Ectodermal cell (in vitro differentiated cells): ENCODE results near the gene CMTM7. TPM values are rescaled to one million over a fixed set of nuclear protein-coding genes. Genes with fewer than 3 reads are reported as not detected.
A peak's percentile ranks its signal among the peaks of the same experiment; 100 is the strongest.

Experiments used
- H3K27ac ChIP-seq: 2 replicates; pipeline ENCODE4 v1.7.0; 2013; ENCODE audit warnings: mild to moderate bottlenecking, low read depth, low read length; ENCODE audit not compliant: insufficient read depth, poor library complexity, severe bottlenecking
- H3K27me3 ChIP-seq: 2 replicates; pipeline ENCODE4 v1.7.0; 2013; ENCODE audit warnings: mild to moderate bottlenecking, low read length; ENCODE audit not compliant: insufficient read depth, control insufficient read depth, poor library complexity, severe bottlenecking
- H3K36me3 ChIP-seq: one replicate; pipeline ENCODE4 v1.7.0; 2013; ENCODE audit warnings: low read length; ENCODE audit not compliant: control insufficient read depth, insufficient read depth
- H3K4me1 ChIP-seq: one replicate; pipeline ENCODE4 v1.7.0; 2013; ENCODE audit warnings: low read length; ENCODE audit not compliant: control insufficient read depth, insufficient read depth
- H3K4me3 ChIP-seq: 2 replicates; pipeline ENCODE4 v1.7.0; 2013; ENCODE audit warnings: low read depth, low read length, control low read depth; ENCODE audit not compliant: insufficient read depth
- H3K9me3 ChIP-seq: 2 replicates; pipeline ENCODE4 v1.7.0; 2013; ENCODE audit warnings: mild to moderate bottlenecking, low read length, moderate library complexity; ENCODE audit not compliant: control insufficient read depth
- WGBS, 2 experiments: methylation state at CpG; one replicate each; pipeline ENCODE4 v1.1.7; 2013; ENCODE audit warnings: missing lambda C conversion rate in 2 of 2; 5-methylcytosine and 5-hydroxymethylcytosine counted together
- polyA plus RNA-seq, 4 experiments: library from polyadenylated mRNA; stranded (reverse); fragments of 50-300 nt; gene quantifications; one replicate each; pipeline ENCODE4 v1.2.3, GENCODE V29; 2013

Gene CMTM7, protein sequence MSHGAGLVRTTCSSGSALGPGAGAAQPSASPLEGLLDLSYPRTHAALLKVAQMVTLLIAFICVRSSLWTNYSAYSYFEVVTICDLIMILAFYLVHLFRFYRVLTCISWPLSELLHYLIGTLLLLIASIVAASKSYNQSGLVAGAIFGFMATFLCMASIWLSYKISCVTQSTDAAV
- polyA plus RNA-seq (2013, experiment 1 of 4): 22.4 TPM
- polyA plus RNA-seq (2013, experiment 2 of 4): 23.4 TPM
- polyA plus RNA-seq (2013, experiment 3 of 4): 25.2 TPM
- 28.2 TPM for polyA plus RNA-seq (2013, experiment 4 of 4)

GRCh38 chr3:32391643-32392535 is at the start of gene CMTM7:
Gene CMTM7 (plus strand): TSS chr3:32391853. CDS start chr3:32391907, 54 bp downstream.
- H3K4me1 ChIP-seq: no peaks in the 10 kb centered on the region
- peak within 1 kb of the TSS; percentile 58 for H3K4me3 ChIP-seq
- no peaks in the 10 kb centered on the region for H3K36me3 ChIP-seq
- no peaks in the 10 kb centered on the region for H3K9me3 ChIP-seq
- no peak within 1 kb of the TSS for H3K27ac ChIP-seq
- 0 to 1% methylated on average over 107 of the region's 107 CpGs for WGBS, 2 experiments
- H3K27me3 ChIP-seq: peaks cover 25% of the 10 kb centered on the region

- Histone ChIP-seq H3K4me3 (no peak overlapping the region), H3K4me1 (peaks cover 4% of the 10 kb centered on the region), H3K27me3 (no peaks in the 10 kb centered on the region), H3K36me3 (no peaks in the 10 kb centered on the region), H3K27ac (no peak overlapping the region), H3K9me3 (peaks cover 2% of the 10 kb centered on the region)
- 43 to 49% methylated on average over 11 of the region's 11 CpGs for WGBS, 2 experiments
Measured at GRCh38 chr3:32347343-32348125, 44.1 kb upstream of the CMTM7 start.

DNA sequence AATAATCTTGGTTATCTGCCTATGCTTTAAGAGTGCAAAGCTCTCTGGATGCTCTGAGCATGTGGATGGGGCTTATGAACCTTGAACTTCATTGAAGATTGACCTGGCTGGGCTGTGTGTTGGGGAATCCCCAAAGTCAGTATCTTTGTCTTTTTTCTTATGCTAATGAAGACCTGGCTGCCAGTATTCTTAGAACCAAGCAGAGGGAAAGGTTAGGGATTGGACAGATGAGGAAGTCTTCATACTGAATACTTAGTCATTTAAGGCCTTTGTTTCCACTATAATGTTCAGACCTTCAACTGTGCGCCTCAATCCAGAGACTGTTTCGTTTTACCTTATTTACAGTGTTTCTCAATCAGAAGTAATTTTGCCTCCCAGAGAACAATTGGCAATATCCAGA is 42.5 kb upstream of the CMTM7 start:
- Histone ChIP-seq H3K4me3 (no peak overlapping the region), H3K36me3 (no peaks in the 10 kb centered on the region), H3K4me1 (peaks cover 4% of the 10 kb centered on the region), H3K27me3 (no peaks in the 10 kb centered on the region), H3K9me3 (peaks cover 2% of the 10 kb centered on the region), H3K27ac (no peak overlapping the region)
- WGBS, 2 experiments: 78% methylated on average over 2 of the region's 2 CpGs

GRCh38 chr3:32352563-32352962 is 39.1 kb upstream of the CMTM7 start:
- Histone ChIP-seq H3K4me1 (peaks cover 4% of the 10 kb centered on the region), H3K9me3 (peaks cover 2% of the 10 kb centered on the region), H3K36me3 (no peaks in the 10 kb centered on the region), H3K27ac (no peak overlapping the region), H3K27me3 (no peaks in the 10 kb centered on the region), H3K4me3 (no peak overlapping the region)

DNA sequence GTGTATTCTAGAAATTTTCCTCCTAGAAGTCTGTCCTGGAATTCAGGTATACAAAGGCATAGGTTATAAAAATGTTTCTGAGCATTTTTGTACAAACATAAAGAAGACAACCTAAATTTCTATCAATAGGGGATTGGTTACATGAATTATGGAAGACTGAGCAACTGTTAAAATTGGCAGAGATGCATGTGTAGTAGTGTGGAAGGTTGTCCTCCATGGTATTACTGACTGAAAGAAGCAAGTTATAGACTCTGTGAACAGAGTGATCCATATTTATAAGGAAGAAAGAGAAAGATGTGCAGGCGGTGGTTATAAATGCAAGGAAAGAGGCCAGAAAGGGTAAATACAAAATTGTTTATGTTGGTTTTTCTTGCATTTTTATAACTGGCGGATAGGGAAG is 38.3 kb upstream of the CMTM7 start:
- 100% methylated on average over 2 of the region's 2 CpGs for WGBS, 2 experiments
- Histone ChIP-seq H3K9me3 (no peaks in the 10 kb centered on the region), H3K36me3 (no peaks in the 10 kb centered on the region)

GRCh38 chr3:32354362-32354778 is 37.3 kb upstream of the CMTM7 start:
- Histone ChIP-seq H3K36me3 (no peaks in the 10 kb centered on the region), H3K4me1 (no peaks in the 10 kb centered on the region), H3K4me3 (no peak overlapping the region), H3K27me3 (no peaks in the 10 kb centered on the region), H3K9me3 (no peaks in the 10 kb centered on the region), H3K27ac (no peak overlapping the region)
- WGBS, 2 experiments: 64 to 72% methylated on average over 8 of the region's 8 CpGs

More for the DNA sequence above, 38.3 kb upstream of the CMTM7 start:
- Histone ChIP-seq H3K27ac (no peak overlapping the region), H3K4me3 (no peak overlapping the region), H3K27me3 (no peaks in the 10 kb centered on the region), H3K4me1 (no peaks in the 10 kb centered on the region)

- Histone ChIP-seq H3K27ac (no peak overlapping the region), H3K4me3 (no peak overlapping the region), H3K27me3 (no peaks in the 10 kb centered on the region), H3K36me3 (no peaks in the 10 kb centered on the region), H3K4me1 (no peaks in the 10 kb centered on the region), H3K9me3 (no peaks in the 10 kb centered on the region)
- 95 to 96% methylated on average over 8 of the region's 8 CpGs for WGBS, 2 experiments
Measured at GRCh38 chr3:32355751-32356291, 35.8 kb upstream of the CMTM7 start.

- Histone ChIP-seq H3K27me3 (no peaks in the 10 kb centered on the region), H3K4me1 (no peaks in the 10 kb centered on the region), H3K36me3 (no peaks in the 10 kb centered on the region), H3K27ac (no peak overlapping the region), H3K9me3 (no peaks in the 10 kb centered on the region), H3K4me3 (no peak overlapping the region)
- 76 to 82% methylated on average over 5 of the region's 5 CpGs for WGBS, 2 experiments
Measured at GRCh38 chr3:32359766-32360492, 31.7 kb upstream of the CMTM7 start.

DNA sequence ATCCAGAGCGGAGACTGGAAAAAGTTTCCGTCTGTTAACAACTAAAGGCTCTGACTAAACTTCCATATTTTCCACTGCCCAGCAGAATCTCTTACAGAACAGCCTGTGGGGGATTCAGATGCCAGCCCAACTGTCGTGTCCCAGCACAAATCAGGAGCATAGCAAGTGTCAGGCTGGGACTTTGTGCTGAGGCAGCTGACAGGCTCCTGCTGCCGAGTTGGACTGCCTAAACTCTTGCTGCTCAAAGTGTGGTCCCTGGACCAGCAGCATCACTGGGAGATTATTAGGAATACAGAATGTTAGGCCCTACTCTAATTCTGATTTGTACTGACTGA is 31.2 kb upstream of the CMTM7 start:
- WGBS, 2 experiments: 79 to 85% methylated on average over 4 of the region's 4 CpGs
- Histone ChIP-seq H3K9me3 (no peaks in the 10 kb centered on the region), H3K27me3 (no peaks in the 10 kb centered on the region), H3K4me1 (no peaks in the 10 kb centered on the region), H3K4me3 (no peak overlapping the region), H3K27ac (no peak overlapping the region), H3K36me3 (no peaks in the 10 kb centered on the region)
